Measurements from ENCODE around the gene RPS2.

Gene RPS2

DNA sequence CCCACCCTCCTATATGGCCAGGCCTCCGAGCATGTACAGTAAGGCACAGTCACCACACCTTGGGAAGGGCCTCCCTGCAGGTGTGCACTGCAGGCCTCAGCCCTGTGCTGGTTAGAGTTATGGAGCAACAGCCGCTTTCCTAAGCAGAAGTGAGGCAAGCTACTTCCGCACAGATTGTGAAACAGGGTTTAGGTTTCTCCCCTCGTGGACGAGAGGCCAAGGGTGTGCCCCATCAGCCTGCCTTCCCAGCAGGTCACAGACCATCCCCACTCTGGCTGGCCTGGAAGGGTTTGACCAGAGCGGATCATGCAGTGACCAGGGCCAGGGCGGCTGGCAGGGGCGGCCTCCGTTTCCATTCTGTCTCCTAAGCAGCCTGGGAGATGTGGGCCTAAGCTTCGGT is 26.3 kb downstream of the RPS2 start:
- TF ChIP-seq, protein P1, sequence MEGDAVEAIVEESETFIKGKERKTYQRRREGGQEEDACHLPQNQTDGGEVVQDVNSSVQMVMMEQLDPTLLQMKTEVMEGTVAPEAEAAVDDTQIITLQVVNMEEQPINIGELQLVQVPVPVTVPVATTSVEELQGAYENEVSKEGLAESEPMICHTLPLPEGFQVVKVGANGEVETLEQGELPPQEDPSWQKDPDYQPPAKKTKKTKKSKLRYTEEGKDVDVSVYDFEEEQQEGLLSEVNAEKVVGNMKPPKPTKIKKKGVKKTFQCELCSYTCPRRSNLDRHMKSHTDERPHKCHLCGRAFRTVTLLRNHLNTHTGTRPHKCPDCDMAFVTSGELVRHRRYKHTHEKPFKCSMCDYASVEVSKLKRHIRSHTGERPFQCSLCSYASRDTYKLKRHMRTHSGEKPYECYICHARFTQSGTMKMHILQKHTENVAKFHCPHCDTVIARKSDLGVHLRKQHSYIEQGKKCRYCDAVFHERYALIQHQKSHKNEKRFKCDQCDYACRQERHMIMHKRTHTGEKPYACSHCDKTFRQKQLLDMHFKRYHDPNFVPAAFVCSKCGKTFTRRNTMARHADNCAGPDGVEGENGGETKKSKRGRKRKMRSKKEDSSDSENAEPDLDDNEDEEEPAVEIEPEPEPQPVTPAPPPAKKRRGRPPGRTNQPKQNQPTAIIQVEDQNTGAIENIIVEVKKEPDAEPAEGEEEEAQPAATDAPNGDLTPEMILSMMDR (IDR thresholded peaks at IDR 0.05; ENCODE audit: low read depth, low read length, missing control alignments), result no peak
- DNase-seq (ENCODE audit: extremely low read depth, low read depth), result no peak

GRCh38 chr16:1936945-1937479 is 27.6 kb downstream of the RPS2 start:
- no peak overlapping the region for H3K4me3 ChIP-seq (replicated peaks; ENCODE audit: low read depth, low read length)
- no peak for DNase-seq (ENCODE audit: extremely low read depth, low read depth)
- TF ChIP-seq, protein P1 (IDR thresholded peaks at IDR 0.05; ENCODE audit: low read depth, low read length, missing control alignments), result no peak

More for the DNA sequence above, 26.3 kb downstream of the RPS2 start:
- no peak overlapping the region for H3K4me3 ChIP-seq (replicated peaks; ENCODE audit: low read depth, low read length)

- no peak overlapping the region for H3K4me3 ChIP-seq (replicated peaks; ENCODE audit: low read depth, low read length)
- no peak for DNase-seq (ENCODE audit: extremely low read depth, low read depth)
- TF ChIP-seq, protein P1 (IDR thresholded peaks at IDR 0.05; ENCODE audit: low read depth, low read length, missing control alignments), result no peak
Measured at GRCh38 chr16:1933097-1933661, 31.4 kb downstream of the RPS2 start.

- H3K4me3 ChIP-seq (replicated peaks; ENCODE audit: low read depth, low read length), result no peak overlapping the region
- DNase-seq (ENCODE audit: extremely low read depth, low read depth), result no peak
- TF ChIP-seq, protein P1 (IDR thresholded peaks at IDR 0.05; ENCODE audit: low read depth, low read length, missing control alignments), result peak; percentile 19
Measured at GRCh38 chr16:1932050-1933028, 32.3 kb downstream of the RPS2 start.

GRCh38 chr16:1930338-1930720 is 34.3 kb downstream of the RPS2 start:
- TF ChIP-seq, protein P1 (IDR thresholded peaks at IDR 0.05; ENCODE audit: low read depth, low read length, missing control alignments), result no peak
- no peak overlapping the region for H3K4me3 ChIP-seq (replicated peaks; ENCODE audit: low read depth, low read length)
- DNase-seq (ENCODE audit: extremely low read depth, low read depth), result no peak

DNA sequence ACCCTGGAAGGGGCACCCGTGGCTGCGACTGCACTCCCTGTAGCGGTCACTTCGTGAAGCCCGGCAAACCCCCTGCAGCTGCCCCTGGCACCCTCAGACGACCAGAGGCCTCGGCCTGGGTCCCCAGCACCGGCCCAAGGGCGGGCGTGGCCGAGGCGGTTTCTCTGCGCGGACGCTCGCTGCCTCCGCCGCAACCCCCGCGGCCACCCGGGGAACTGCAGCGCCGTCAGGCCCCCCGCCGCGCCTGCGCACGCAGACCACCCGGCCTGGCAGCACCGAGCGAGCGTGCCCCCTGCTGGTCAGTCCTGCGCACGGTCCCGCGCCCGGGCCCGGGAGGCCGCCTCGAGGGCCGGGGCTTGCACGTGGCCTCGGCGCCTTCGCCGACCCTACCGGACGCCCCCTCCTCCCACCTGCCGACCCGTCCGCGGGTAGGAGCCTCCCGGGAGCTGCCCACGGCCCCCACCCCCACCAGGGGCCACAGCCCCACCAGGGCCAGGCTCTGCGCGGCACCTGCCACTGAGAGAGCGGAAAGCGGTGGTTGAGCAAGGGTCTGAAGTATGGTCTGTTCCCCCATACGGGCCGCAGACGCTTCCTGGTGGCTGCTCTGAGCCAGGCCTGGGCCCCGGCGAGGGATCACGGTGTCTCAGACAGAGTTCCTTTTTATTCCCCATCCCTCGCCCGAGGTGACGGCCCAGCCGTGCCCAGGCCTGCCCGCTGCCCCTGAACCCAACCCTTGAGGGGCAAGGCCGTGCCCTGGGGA is 34.9 kb downstream of the RPS2 start:
- DNase-seq (ENCODE audit: extremely low read depth, low read depth), result no peak
- H3K4me3 ChIP-seq (replicated peaks; ENCODE audit: low read depth, low read length), result peak overlapping the region; percentile 36
- TF ChIP-seq, protein P1 (IDR thresholded peaks at IDR 0.05; ENCODE audit: low read depth, low read length, missing control alignments), result peak; percentile 72
